ENCODE measurements around the gene GLRX5.

The GLRX5 gene

GRCh38 chr14:95518045-95518751 lies 16.7 kb upstream of the GLRX5 start:
- FAIRE-seq, result no peak

GRCh38 chr14:95519699-95520098 lies 15.2 kb upstream of the GLRX5 start:
- no peak for FAIRE-seq

GRCh38 chr14:95520346-95520745 lies 14.5 kb upstream of the GLRX5 start:
- FAIRE-seq, result no peak

- no peak for FAIRE-seq
Observed at GRCh38 chr14:95521001-95521400, 13.8 kb upstream of the GLRX5 start.

- FAIRE-seq, result no peak
Observed at GRCh38 chr14:95522116-95522515, 12.7 kb upstream of the GLRX5 start.

GRCh38 chr14:95522556-95522955 lies 12.3 kb upstream of the GLRX5 start:
- FAIRE-seq, result no peak

GRCh38 chr14:95523051-95523814 lies 11.6 kb upstream of the GLRX5 start:
- no peak for FAIRE-seq

- no peak for FAIRE-seq
Observed at GRCh38 chr14:95523815-95524448, 10.9 kb upstream of the GLRX5 start.

- FAIRE-seq, result no peak
Observed at GRCh38 chr14:95524706-95525512, 9.9 kb upstream of the GLRX5 start.

GRCh38 chr14:95525999-95526398 lies 8.9 kb upstream of the GLRX5 start:
- FAIRE-seq, result no peak

- no peak for FAIRE-seq
Observed at GRCh38 chr14:95526483-95527386, 8.1 kb upstream of the GLRX5 start.

- FAIRE-seq, result peak; percentile 32
Observed at GRCh38 chr14:95527387-95528002, 7.4 kb upstream of the GLRX5 start.

- no peak for FAIRE-seq
Observed at GRCh38 chr14:95529216-95529615, 5.6 kb upstream of the GLRX5 start.

GRCh38 chr14:95530473-95531276 lies 4.2 kb upstream of the GLRX5 start:
- FAIRE-seq, result no peak

- no peak for FAIRE-seq
Observed at GRCh38 chr14:95531473-95531872, 3.4 kb upstream of the GLRX5 start.

GRCh38 chr14:95531969-95532368 lies 2.9 kb upstream of the GLRX5 start:
- FAIRE-seq, result no peak

- no peak for FAIRE-seq
Observed at GRCh38 chr14:95533391-95533821, 1.4 kb upstream of the GLRX5 start.

GRCh38 chr14:95533822-95534221 lies 1.0 kb upstream of the GLRX5 start:
- FAIRE-seq, result no peak

- FAIRE-seq, result no peak
Observed at GRCh38 chr14:95535226-95536021, 574 bp downstream of the GLRX5 start.
